ENCODE results near the gene TAS2R10.
"Not testable (repeated sequence)": the region's sequence is repeated elsewhere in the genome, so short reads cannot be mapped to it uniquely, and the experiment has no call there.

The TAS2R10 gene

DNA sequence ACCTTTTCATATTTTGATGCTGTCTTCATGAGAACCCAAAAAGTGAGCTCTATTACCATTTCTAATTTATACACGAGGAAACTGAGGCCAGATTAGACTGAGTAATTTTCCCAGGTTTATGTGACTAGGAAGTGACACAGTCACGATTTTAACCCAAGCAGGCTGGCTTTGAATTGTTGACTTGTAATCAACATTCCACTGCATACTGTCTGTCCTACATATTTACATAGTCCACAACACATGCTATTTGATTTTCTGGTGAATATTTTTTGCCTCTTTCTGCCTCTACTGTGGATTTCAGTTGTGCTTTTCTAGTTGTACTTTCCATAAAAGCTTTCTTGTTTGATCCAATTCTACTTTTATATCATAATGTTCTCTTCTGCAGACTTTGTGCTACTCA, 31.9 kb downstream of the TAS2R10 start:
- in situ Hi-C loops (cut with HindIII; ENCODE audit: low pct_ligation_motif_present, low pct_unique_long_range_greater_than_20kb, low sequenced_read_pairs): loop anchor here (25.0 kb wide), 1 partner anchor 693 kb away; no protein-coding TSS in a partner anchor
- DNase-seq: no peak

DNA sequence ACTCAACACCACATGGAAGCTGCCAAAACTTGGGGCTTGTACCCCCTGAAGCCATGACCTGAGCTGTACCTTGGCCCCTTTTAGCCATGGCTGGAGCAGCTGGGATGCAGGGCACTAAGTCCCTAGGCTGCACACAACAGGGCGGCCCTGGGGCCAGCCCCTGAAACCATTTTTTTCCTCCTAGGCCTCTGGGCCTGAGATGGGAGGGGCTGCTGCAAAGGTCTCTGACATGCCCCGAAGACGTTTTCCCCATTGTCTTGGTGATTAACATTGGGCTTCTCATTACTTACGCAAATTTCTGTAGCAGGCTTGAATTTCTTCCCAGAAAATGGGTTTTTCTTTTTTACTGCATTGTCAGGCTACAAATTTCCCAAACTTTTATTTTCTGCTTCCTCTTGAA, 34.4 kb downstream of the TAS2R10 start:
- in situ Hi-C loops (cut with HindIII; ENCODE audit: low pct_ligation_motif_present, low pct_unique_long_range_greater_than_20kb, low sequenced_read_pairs): loop anchor here (25.0 kb wide), 1 partner anchor 696 kb away; no protein-coding TSS in a partner anchor
- not testable (repeated sequence) for DNase-seq

DNA sequence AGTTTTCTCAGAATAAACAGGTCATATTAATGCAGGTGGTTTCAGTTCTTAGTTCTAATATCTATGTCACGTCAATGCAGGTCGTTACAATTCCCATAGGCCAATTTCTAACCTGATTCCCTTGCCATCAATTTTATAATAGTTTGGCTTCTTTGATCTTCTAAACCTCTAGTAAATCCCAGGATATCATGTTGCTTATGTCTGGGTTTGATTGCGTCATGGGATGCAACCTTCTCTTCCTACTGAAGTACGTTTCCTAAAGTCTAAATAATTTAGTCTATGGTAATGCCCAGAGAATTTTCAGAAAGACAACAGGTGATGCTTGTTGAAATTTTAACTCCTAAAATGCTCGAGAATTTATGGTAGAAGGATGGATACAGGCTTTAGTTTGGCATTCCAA, 42.9 kb downstream of the TAS2R10 start:
- no peak for DNase-seq

DNA sequence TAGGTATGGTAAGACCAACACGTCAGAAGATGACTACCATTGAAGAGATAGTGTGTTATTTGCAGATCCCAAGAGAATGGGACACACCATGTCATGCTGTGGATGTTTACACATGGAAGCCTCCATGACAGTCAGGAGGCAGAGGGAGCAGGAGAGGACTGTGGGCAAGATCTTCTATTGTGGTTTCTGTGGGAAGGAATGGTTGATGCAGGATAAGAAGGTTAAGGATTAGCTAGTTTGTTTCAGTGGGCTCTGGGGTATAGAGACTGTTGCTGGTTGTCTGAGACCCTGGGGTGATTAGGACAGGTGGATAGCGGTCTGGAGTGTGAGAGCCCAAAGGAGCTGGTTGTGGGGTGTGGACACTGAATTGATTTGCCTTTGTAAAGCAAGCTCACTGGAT, 47.1 kb downstream of the TAS2R10 start:
- DNase-seq: no peak
- in situ Hi-C loops (cut with HindIII; ENCODE audit: low pct_ligation_motif_present, low pct_unique_long_range_greater_than_20kb, low sequenced_read_pairs): loop anchor here (25.0 kb wide), 1 partner anchor 708 kb away; no protein-coding TSS in a partner anchor

More for the DNA sequence above, 42.9 kb downstream of the TAS2R10 start:
- in situ Hi-C loops (cut with HindIII; ENCODE audit: low pct_ligation_motif_present, low pct_unique_long_range_greater_than_20kb, low sequenced_read_pairs): loop anchor here (25.0 kb wide), 1 partner anchor 704 kb away; no protein-coding TSS in a partner anchor

All from ACHN (cell line).